Dendritic cell treated with granulocyte-macrophage colony-stimulating factor and Interleukin-4, amounts not matched to agents 40 ng/mL and 50 ng/mL, for 4 days (primary cell): ENCODE measurements around the gene SMIM26.
"Not testable (repeated sequence)": the region's sequence is repeated elsewhere in the genome, so short reads cannot be mapped to it uniquely, and the experiment has no call there.

Experiments used
- H3K27ac Mint-ChIP-seq: one replicate; pipeline ENCODE4 v1.8.0; 2022; ENCODE audit warnings: mild to moderate bottlenecking, mixed read lengths
- H3K27me3 Mint-ChIP-seq: one replicate; pipeline ENCODE4 v1.8.0; 2022; ENCODE audit warnings: mild to moderate bottlenecking, mixed read lengths
- H3K36me3 Mint-ChIP-seq: one replicate; pipeline ENCODE4 v1.8.0; 2022; ENCODE audit warnings: low read depth, mixed read lengths
- H3K4me1 Mint-ChIP-seq: one replicate; pipeline ENCODE4 v1.8.0; 2022; ENCODE audit warnings: low read depth, mixed read lengths
- H3K4me3 Mint-ChIP-seq: one replicate; pipeline ENCODE4 v1.8.0; 2022; ENCODE audit warnings: mild to moderate bottlenecking, moderate library complexity, mixed read lengths
- H3K9me3 Mint-ChIP-seq: one replicate; pipeline ENCODE4 v1.8.0; 2022; ENCODE audit warnings: mixed read lengths
- intact Hi-C: fragments of 100-400 bp; cut with micrococcal nuclease; formaldehyde crosslinking; loops from one replicate; pipeline ENCODE4 v1.15.0; 2022

Gene SMIM26

GRCh38 chr20:18566892-18567738 lies at the start of gene SMIM26:
Gene SMIM26 (plus strand): TSS chr20:18567432. CDS start chr20:18567479, 47 bp downstream.
- intact Hi-C loops = loop anchor here (1.0 to 10.0 kb wide), 5 partner anchors 20 to 282 kb away; partner anchors contain the start of genes DZANK1, POLR3F, SEC23B and ZNF133
- Mint-ChIP-seq H3K27ac (peak within 1 kb of the TSS; percentile 95), H3K27me3 (no peaks in the 10 kb centered on the region), H3K9me3 (no peaks in the 10 kb centered on the region), H3K4me1 (peaks cover 21% of the 10 kb centered on the region), H3K36me3 (peaks cover 44% of the 10 kb centered on the region), H3K4me3 (peak within 1 kb of the TSS; percentile 90)

GRCh38 chr20:18522066-18522465 lies 45.2 kb upstream of the SMIM26 start:
- intact Hi-C loops, H3K9me3 Mint-ChIP-seq, H3K4me3 Mint-ChIP-seq: not testable (repeated sequence)

GRCh38 chr20:18523066-18523465 lies 44.2 kb upstream of the SMIM26 start:
- H3K4me1 Mint-ChIP-seq = no peaks in the 10 kb centered on the region
- H3K9me3 Mint-ChIP-seq = no peaks in the 10 kb centered on the region
- H3K36me3 Mint-ChIP-seq = no peaks in the 10 kb centered on the region
- intact Hi-C loops = no loop called here
- no peak overlapping the region for H3K27ac Mint-ChIP-seq
- H3K4me3 Mint-ChIP-seq = no peak overlapping the region
- no peaks in the 10 kb centered on the region for H3K27me3 Mint-ChIP-seq

More at GRCh38 chr20:18522066-18522465, 45.2 kb upstream of the SMIM26 start:
- not testable (repeated sequence) for H3K4me1 Mint-ChIP-seq, H3K27ac Mint-ChIP-seq, H3K36me3 Mint-ChIP-seq, H3K27me3 Mint-ChIP-seq

- Mint-ChIP-seq H3K4me1 (no peaks in the 10 kb centered on the region), H3K4me3 (no peak overlapping the region), H3K27me3 (no peaks in the 10 kb centered on the region), H3K9me3 (no peaks in the 10 kb centered on the region), H3K36me3 (no peaks in the 10 kb centered on the region), H3K27ac (no peak overlapping the region)
- intact Hi-C loops = no loop called here
Observed at GRCh38 chr20:18524646-18525045, 42.6 kb upstream of the SMIM26 start.

GRCh38 chr20:18526761-18527160 lies 40.5 kb upstream of the SMIM26 start:
- H3K27me3 Mint-ChIP-seq, H3K27ac Mint-ChIP-seq, intact Hi-C loops, H3K9me3 Mint-ChIP-seq, H3K4me1 Mint-ChIP-seq, H3K4me3 Mint-ChIP-seq: not testable (repeated sequence)
- peaks cover 15% of the 10 kb centered on the region for H3K36me3 Mint-ChIP-seq

- H3K9me3 Mint-ChIP-seq = no peaks in the 10 kb centered on the region
- H3K27ac Mint-ChIP-seq = no peak overlapping the region
- intact Hi-C loops = no loop called here
- peaks cover 21% of the 10 kb centered on the region for H3K36me3 Mint-ChIP-seq
- H3K4me3 Mint-ChIP-seq = no peak overlapping the region
- H3K4me1 Mint-ChIP-seq = no peaks in the 10 kb centered on the region
- no peaks in the 10 kb centered on the region for H3K27me3 Mint-ChIP-seq
Observed at GRCh38 chr20:18527339-18527738, 39.9 kb upstream of the SMIM26 start.

- no peaks in the 10 kb centered on the region for H3K9me3 Mint-ChIP-seq
- no peaks in the 10 kb centered on the region for H3K27me3 Mint-ChIP-seq
- no peak overlapping the region for H3K4me3 Mint-ChIP-seq
- intact Hi-C loops = no loop called here
- H3K27ac Mint-ChIP-seq = no peak overlapping the region
- peaks cover 26% of the 10 kb centered on the region for H3K36me3 Mint-ChIP-seq
- no peaks in the 10 kb centered on the region for H3K4me1 Mint-ChIP-seq
Observed at GRCh38 chr20:18527836-18528235, 39.4 kb upstream of the SMIM26 start.

- Mint-ChIP-seq H3K9me3 (no peaks in the 10 kb centered on the region), H3K4me1 (no peaks in the 10 kb centered on the region), H3K27ac (no peak overlapping the region), H3K36me3 (peaks cover 38% of the 10 kb centered on the region), H3K27me3 (no peaks in the 10 kb centered on the region), H3K4me3 (no peak overlapping the region)
- intact Hi-C loops = no loop called here
Observed at GRCh38 chr20:18529041-18529440, 38.2 kb upstream of the SMIM26 start.

GRCh38 chr20:18532626-18533025 lies 34.6 kb upstream of the SMIM26 start:
- Mint-ChIP-seq H3K9me3 (no peaks in the 10 kb centered on the region), H3K4me1 (no peaks in the 10 kb centered on the region), H3K4me3 (no peak overlapping the region), H3K27me3 (no peaks in the 10 kb centered on the region), H3K36me3 (peaks cover 72% of the 10 kb centered on the region), H3K27ac (no peak overlapping the region)
- intact Hi-C loops = no loop called here

GRCh38 chr20:18533491-18533890 lies 33.7 kb upstream of the SMIM26 start:
- Mint-ChIP-seq H3K36me3 (peaks cover 80% of the 10 kb centered on the region), H3K9me3 (no peaks in the 10 kb centered on the region), H3K27ac (no peak overlapping the region), H3K4me3 (no peak overlapping the region), H3K4me1 (no peaks in the 10 kb centered on the region), H3K27me3 (no peaks in the 10 kb centered on the region)
- intact Hi-C loops = no loop called here

GRCh38 chr20:18533978-18534644 lies 33.1 kb upstream of the SMIM26 start:
- no peaks in the 10 kb centered on the region for H3K27me3 Mint-ChIP-seq
- H3K27ac Mint-ChIP-seq = no peak overlapping the region
- no peaks in the 10 kb centered on the region for H3K9me3 Mint-ChIP-seq
- H3K4me3 Mint-ChIP-seq = no peak overlapping the region
- intact Hi-C loops = no loop called here
- H3K4me1 Mint-ChIP-seq = no peaks in the 10 kb centered on the region
- peaks cover 86% of the 10 kb centered on the region for H3K36me3 Mint-ChIP-seq

GRCh38 chr20:18537651-18538050 lies 29.6 kb upstream of the SMIM26 start:
- Mint-ChIP-seq H3K27ac (no peak overlapping the region), H3K27me3 (no peaks in the 10 kb centered on the region), H3K9me3 (no peaks in the 10 kb centered on the region), H3K4me1 (no peaks in the 10 kb centered on the region), H3K36me3 (peaks cover 98% of the 10 kb centered on the region), H3K4me3 (no peak overlapping the region)
- intact Hi-C loops = no loop called here

GRCh38 chr20:18541741-18542140 lies 25.5 kb upstream of the SMIM26 start:
- peaks cover 100% of the 10 kb centered on the region for H3K36me3 Mint-ChIP-seq

GRCh38 chr20:18543216-18543615 lies 24.0 kb upstream of the SMIM26 start:
- Mint-ChIP-seq H3K36me3 (peaks cover 100% of the 10 kb centered on the region), H3K4me3 (no peak overlapping the region), H3K4me1 (no peaks in the 10 kb centered on the region), H3K9me3 (no peaks in the 10 kb centered on the region), H3K27ac (no peak overlapping the region), H3K27me3 (no peaks in the 10 kb centered on the region)
- intact Hi-C loops = loop anchor here (10.0 kb wide), 1 partner anchor 128 kb away; no protein-coding TSS in a partner anchor

More at GRCh38 chr20:18541741-18542140, 25.5 kb upstream of the SMIM26 start:
- intact Hi-C loops = loop anchor here (10.0 kb wide), 1 partner anchor 127 kb away; no protein-coding TSS in a partner anchor
- Mint-ChIP-seq H3K4me1 (no peaks in the 10 kb centered on the region), H3K9me3 (no peaks in the 10 kb centered on the region), H3K4me3 (no peak overlapping the region), H3K27ac (no peak overlapping the region), H3K27me3 (no peaks in the 10 kb centered on the region)
